Measurements from ENCODE around the gene NSFL1C. TPM values are rescaled to one million over a fixed set of nuclear protein-coding genes. Genes with fewer than 3 reads are reported as not detected.
A peak's percentile ranks its signal among the peaks of the same experiment; 100 is the strongest.

Gene NSFL1C
- total RNA-seq, 4 donors from 2014 or later = 34.0 to 61.9 (median 57.5) TPM

DNA sequence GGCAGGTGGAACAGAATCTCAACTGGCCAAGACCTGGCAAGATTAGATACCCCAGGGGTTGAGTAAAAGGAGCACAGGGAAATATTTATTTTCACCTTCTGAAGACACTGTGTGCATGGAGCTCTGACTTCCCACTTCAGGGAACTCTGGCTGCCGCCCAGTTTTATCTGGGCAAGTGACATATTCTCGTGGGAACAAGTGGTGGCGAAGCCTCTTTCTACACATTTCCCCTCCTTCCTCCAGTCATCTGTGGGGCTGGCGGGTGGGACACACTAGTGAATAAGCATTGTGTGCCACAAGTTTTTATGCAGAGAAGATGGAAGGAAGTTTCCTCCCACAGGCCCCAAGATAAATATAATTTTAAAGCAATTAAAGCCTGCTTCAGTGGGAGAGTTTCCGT, 23.6 kb downstream of the NSFL1C start:
- no peak for ATAC-seq (ENCODE audit: low FRiP score)

DNA sequence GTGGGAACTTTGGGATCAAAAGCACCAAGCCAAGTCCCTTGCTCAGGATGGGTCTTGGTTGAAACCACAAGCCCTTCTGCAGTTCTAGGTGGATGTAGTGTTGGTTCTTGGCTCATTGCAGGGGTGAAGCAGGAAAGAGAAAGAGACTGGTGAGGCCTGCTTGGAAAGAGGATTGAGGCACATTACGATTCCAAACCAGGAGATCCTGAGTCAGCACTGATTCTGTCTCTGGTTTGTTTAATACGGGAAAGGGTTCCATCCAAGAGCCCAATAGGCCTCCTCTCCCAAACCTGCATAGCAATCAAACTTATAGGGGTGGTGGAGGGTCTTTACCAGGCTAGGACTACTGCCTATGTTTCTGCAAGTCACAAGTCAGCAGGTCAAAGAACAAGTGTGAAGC, 24.3 kb downstream of the NSFL1C start:
- ATAC-seq (ENCODE audit: low FRiP score) (no peak), DNase-seq (ENCODE audit: low spot score) (no peak)
- TF ChIP-seq, protein P1, sequence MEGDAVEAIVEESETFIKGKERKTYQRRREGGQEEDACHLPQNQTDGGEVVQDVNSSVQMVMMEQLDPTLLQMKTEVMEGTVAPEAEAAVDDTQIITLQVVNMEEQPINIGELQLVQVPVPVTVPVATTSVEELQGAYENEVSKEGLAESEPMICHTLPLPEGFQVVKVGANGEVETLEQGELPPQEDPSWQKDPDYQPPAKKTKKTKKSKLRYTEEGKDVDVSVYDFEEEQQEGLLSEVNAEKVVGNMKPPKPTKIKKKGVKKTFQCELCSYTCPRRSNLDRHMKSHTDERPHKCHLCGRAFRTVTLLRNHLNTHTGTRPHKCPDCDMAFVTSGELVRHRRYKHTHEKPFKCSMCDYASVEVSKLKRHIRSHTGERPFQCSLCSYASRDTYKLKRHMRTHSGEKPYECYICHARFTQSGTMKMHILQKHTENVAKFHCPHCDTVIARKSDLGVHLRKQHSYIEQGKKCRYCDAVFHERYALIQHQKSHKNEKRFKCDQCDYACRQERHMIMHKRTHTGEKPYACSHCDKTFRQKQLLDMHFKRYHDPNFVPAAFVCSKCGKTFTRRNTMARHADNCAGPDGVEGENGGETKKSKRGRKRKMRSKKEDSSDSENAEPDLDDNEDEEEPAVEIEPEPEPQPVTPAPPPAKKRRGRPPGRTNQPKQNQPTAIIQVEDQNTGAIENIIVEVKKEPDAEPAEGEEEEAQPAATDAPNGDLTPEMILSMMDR (IDR thresholded peaks at IDR 0.05) = no peak

More for the DNA sequence above, 23.6 kb downstream of the NSFL1C start:
- TF ChIP-seq, protein P1 (IDR thresholded peaks at IDR 0.05) = no peak
- DNase-seq (ENCODE audit: low spot score) = no peak

DNA sequence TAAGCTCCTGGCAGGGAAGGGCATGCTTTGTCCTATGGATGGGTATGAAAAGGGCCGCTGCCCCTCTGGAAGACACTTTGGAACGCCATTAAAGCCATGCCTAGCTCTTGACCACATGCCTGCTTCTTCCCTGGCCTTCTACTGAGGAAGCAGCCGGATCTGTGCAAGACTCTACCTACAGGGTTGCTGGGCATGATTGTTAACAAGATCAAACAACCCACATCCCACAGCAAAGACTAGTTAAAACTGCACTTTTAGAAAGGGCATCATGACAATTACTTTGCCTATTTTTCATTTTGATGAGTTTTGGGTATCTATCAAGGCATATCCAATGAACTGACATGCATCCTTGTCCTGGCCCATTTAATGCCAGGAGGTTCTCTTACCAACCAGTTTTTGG, 25.5 kb downstream of the NSFL1C start:
- TF ChIP-seq, protein P1 (IDR thresholded peaks at IDR 0.05) = no peak
- no peak for DNase-seq (ENCODE audit: low spot score)

DNA sequence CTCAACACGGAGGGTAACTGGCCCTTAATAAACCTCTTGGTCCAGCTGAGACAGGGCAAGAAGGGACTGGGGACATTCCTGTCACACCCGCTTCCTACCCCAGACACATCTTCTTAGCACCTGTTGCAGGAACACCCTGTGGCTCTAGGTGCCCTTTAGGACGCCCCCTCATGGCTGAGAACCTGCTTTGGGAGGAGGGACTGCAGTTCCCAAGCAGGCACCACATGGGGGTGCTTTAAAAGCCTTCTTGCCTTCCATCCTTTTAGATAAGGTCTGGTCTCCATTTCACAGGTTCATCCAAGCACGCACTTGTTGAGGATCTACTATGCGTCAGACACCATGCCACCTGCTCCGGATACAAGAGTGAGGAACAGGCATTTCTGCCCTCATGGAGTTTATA, 26.6 kb downstream of the NSFL1C start:
- DNase-seq (ENCODE audit: low spot score) = no peak
- no peak for ATAC-seq (ENCODE audit: low FRiP score)
- TF ChIP-seq, protein P1 (IDR thresholded peaks at IDR 0.05) = no peak

More for the DNA sequence above, 25.5 kb downstream of the NSFL1C start:
- ATAC-seq (ENCODE audit: low FRiP score) = no peak

DNA sequence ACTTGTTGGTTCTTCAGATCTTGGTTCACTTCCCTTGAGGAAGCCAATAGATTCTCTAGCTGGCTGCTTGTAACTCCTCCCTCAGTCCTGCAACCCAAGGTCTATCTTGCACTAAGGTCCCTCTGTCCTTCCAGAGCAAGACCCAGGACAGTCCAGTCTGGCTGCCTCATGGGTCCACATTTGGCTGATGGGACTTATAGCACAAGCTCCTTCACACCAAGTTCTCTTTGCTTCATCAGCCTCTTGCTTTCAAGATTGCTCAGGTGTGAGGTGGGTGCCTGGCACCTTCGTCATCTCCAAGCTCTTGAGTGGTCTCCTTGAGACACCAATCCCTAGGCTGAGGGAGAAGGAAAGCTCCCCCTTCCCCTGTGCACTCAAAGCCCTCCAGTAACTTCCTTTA, 28.3 kb downstream of the NSFL1C start:
- ATAC-seq (ENCODE audit: low FRiP score) = no peak
- TF ChIP-seq, protein P1 (IDR thresholded peaks at IDR 0.05) = no peak
- no peak for DNase-seq (ENCODE audit: low spot score)

DNA sequence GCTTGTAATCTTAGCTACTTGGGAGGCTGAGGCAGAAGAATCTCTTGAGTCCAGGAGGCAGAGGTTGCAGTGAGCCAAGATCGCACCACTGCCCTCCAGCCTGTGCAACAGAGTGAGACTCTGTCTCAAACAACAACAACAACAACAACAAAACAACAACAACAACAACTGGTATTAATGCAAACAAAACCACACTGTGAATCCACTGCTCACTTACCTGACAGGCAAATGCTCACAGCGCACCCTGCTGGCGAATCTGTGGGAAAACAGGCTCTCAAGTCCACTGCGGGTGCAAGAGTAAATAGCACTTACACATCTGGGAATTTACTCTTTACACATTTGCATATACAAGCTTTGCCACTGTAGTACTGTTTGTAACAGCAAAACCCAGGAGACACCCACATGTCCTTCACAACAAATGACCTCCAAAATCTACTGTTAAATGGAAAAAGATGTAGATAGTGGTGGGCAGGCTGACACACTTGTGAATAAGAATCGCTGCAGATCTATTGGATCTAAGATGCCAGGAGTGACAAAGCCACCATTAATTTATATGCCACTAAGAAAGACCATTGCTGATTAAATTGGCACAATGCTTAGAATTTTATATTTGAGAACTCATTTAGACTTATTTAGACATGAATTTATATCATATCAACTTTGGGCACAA, 29.3 kb downstream of the NSFL1C start:
- DNase-seq (ENCODE audit: low spot score) (peak; percentile 40), ATAC-seq (ENCODE audit: low FRiP score) (peak; percentile 36)

More for the DNA sequence above, 29.3 kb downstream of the NSFL1C start:
- TF ChIP-seq, protein P1 (IDR thresholded peaks at IDR 0.05) = peak in 1 of 3 donors; percentile 74
